HG03457 (cell line): Measurements from ENCODE around the gene UACA.
"Not testable (repeated sequence)": the region's sequence is repeated elsewhere in the genome, so short reads cannot be mapped to it uniquely, and the experiment has no call there.

Source experiments
- ATAC-seq: cut with Tn5 transposase; IDR thresholded peaks from one replicate; pipeline ENCODE4 v1.9.1; 2021; ENCODE audit warnings: moderate number of reproducible peaks; ENCODE audit not compliant: unreplicated experiment

The UACA gene

GRCh38 chr15:70763120-70763949 lies at the start of gene UACA:
Gene UACA, minus strand, starts transcription at chr15:70763558. Its CDS starts 151 bp downstream, at chr15:70763407.
- ATAC-seq, result peak; percentile 79

- ATAC-seq, result no peak
Observed at GRCh38 chr15:70812827-70813364, 49.5 kb upstream of the UACA start.

- ATAC-seq, result no peak
Observed at GRCh38 chr15:70810916-70811578, 47.7 kb upstream of the UACA start.

GRCh38 chr15:70806992-70807712 lies 43.8 kb upstream of the UACA start:
- no peak for ATAC-seq

- ATAC-seq, result not testable (repeated sequence)
Observed at GRCh38 chr15:70804388-70804787, 41.0 kb upstream of the UACA start.

- no peak for ATAC-seq
Observed at GRCh38 chr15:70802629-70803028, 39.3 kb upstream of the UACA start.

GRCh38 chr15:70801109-70801508 lies 37.8 kb upstream of the UACA start:
- ATAC-seq, result no peak

- no peak for ATAC-seq
Observed at GRCh38 chr15:70799667-70800450, 36.5 kb upstream of the UACA start.

GRCh38 chr15:70797464-70797863 lies 34.1 kb upstream of the UACA start:
- ATAC-seq, result no peak

- no peak for ATAC-seq
Observed at GRCh38 chr15:70796516-70797310, 33.4 kb upstream of the UACA start.

GRCh38 chr15:70795311-70795665 lies 31.9 kb upstream of the UACA start:
- no peak for ATAC-seq

GRCh38 chr15:70794596-70795310 lies 31.4 kb upstream of the UACA start:
- ATAC-seq, result no peak

- no peak for ATAC-seq
Observed at GRCh38 chr15:70793694-70794093, 30.3 kb upstream of the UACA start.

GRCh38 chr15:70792171-70792573 lies 28.8 kb upstream of the UACA start:
- ATAC-seq, result no peak

- ATAC-seq, result no peak
Observed at GRCh38 chr15:70791259-70791658, 27.9 kb upstream of the UACA start.

- ATAC-seq, result no peak
Observed at GRCh38 chr15:70789213-70789612, 25.9 kb upstream of the UACA start.

- no peak for ATAC-seq
Observed at GRCh38 chr15:70788114-70789049, 25.0 kb upstream of the UACA start.

- no peak for ATAC-seq
Observed at GRCh38 chr15:70786996-70787395, 23.6 kb upstream of the UACA start.
